Measurements from ENCODE around the gene GOLPH3. TPM values are rescaled to one million over a fixed set of nuclear protein-coding genes. Genes with fewer than 3 reads are reported as not detected.
"Not testable (repeated sequence)": the region's sequence is repeated elsewhere in the genome, so short reads cannot be mapped to it uniquely, and the experiment has no call there.

The GOLPH3 gene
- total RNA-seq, 4 donors from 2014 or later = 149 to 277 (median 187) TPM

- TF ChIP-seq CTCF (IDR thresholded peaks at IDR 0.05) (peak in 1 of 3 experiments; percentile 4), POLR2AphosphoS5 (IDR thresholded peaks at IDR 0.05) (peak; percentile 33 to 54), EP300 (IDR thresholded peaks at IDR 0.05) (no peak), POLR2A (IDR thresholded peaks at IDR 0.05; ENCODE audit: low read depth) (no peak)
- Histone ChIP-seq H3K27ac (replicated peaks in 1 of 4) (peak overlapping the region; percentile 96 to 100 (median 98)), H3K4me3 (peak overlapping the region; percentile 67 to 97 (median 82)), H3K9me3 (no peaks in the 10 kb centered on the region), H3K27me3 (no peaks in the 10 kb centered on the region), H3K36me3 (peaks cover 0 to 31% (median 13%) of the 10 kb centered on the region in 4 donors), H3K4me1 (peaks cover 28 to 55% (median 51%) of the 10 kb centered on the region in 4 donors)
- no peak for DNase-seq (ENCODE audit: extremely low spot score)
- WGBS = under 1% methylated on average over 36 of the region's 74 CpGs
- intact Hi-C loops (cut with DNase I) = loop anchor here (5.0 kb wide), 2 partner anchors 49 to 139 kb away; partner anchors contain the start of gene MTMR12
These were observed 680 bp downstream of the GOLPH3 start for GRCh38 chr5:32173267-32174010.

GRCh38 chr5:32172923-32173266, 1.2 kb downstream of the GOLPH3 start:
- intact Hi-C loops (cut with DNase I) = loop anchor here (5.0 kb wide), 2 partner anchors 49 to 139 kb away; partner anchors contain the start of gene MTMR12
- peak overlapping the region; percentile 96 to 100 (median 98) for H3K27ac ChIP-seq (replicated peaks in 1 of 4)
- WGBS = 0% methylated on average over 4 of the region's 4 CpGs
- H3K9me3 ChIP-seq = no peaks in the 10 kb centered on the region
- no peaks in the 10 kb centered on the region for H3K27me3 ChIP-seq
- H3K4me3 ChIP-seq = peak overlapping the region; percentile 67 to 97 (median 82)
- TF ChIP-seq POLR2AphosphoS5 (IDR thresholded peaks at IDR 0.05) (no peak), POLR2A (IDR thresholded peaks at IDR 0.05; ENCODE audit: low read depth) (no peak), CTCF (IDR thresholded peaks at IDR 0.05) (no peak), EP300 (IDR thresholded peaks at IDR 0.05) (no peak)
- H3K36me3 ChIP-seq = peaks cover 0 to 31% (median 13%) of the 10 kb centered on the region in 4 donors
- peaks cover 31 to 60% (median 56%) of the 10 kb centered on the region in 4 donors for H3K4me1 ChIP-seq
- DNase-seq (ENCODE audit: extremely low spot score) = no peak

- H3K27ac ChIP-seq (replicated peaks in 1 of 4) = peak overlapping the region; percentile 96 to 100 (median 98)
- not testable (repeated sequence) for H3K9me3 ChIP-seq; H3K27me3 ChIP-seq; DNase-seq (ENCODE audit: extremely low spot score)
- H3K4me1 ChIP-seq = peaks cover 35 to 65% (median 62%) of the 10 kb centered on the region in 4 donors
- H3K36me3 ChIP-seq = peaks cover 0 to 36% (median 15%) of the 10 kb centered on the region in 4 donors
- WGBS = 10% methylated on average over 34 of the region's 34 CpGs
- peak; percentile 17 to 21 for TF ChIP-seq POLR2AphosphoS5 (IDR thresholded peaks at IDR 0.05)
- peak overlapping the region; percentile 67 to 97 (median 82) for H3K4me3 ChIP-seq
- intact Hi-C loops (cut with DNase I) = loop anchor here (5.0 kb wide), 2 partner anchors 50 to 140 kb away; partner anchors contain the start of gene MTMR12
These were observed 1.8 kb downstream of the GOLPH3 start for GRCh38 chr5:32172186-32172911.

GRCh38 chr5:32170303-32171151, 3.6 kb downstream of the GOLPH3 start:
- intact Hi-C loops (cut with DNase I) = loop anchor here (5.0 kb wide), 2 partner anchors 52 to 142 kb away; partner anchors contain the start of gene MTMR12
- TF ChIP-seq POLR2AphosphoS5 (IDR thresholded peaks at IDR 0.05) = peak in 1 of 2 donors; percentile 8
- TF ChIP-seq EP300 (IDR thresholded peaks at IDR 0.05) = no peak
- H3K4me3 ChIP-seq = peak overlapping the region; percentile 22 to 33 (median 25)
- 62% methylated on average over 5 of the region's 5 CpGs for WGBS
- peak overlapping the region; percentile 96 to 100 (median 98) for H3K27ac ChIP-seq (replicated peaks in 1 of 4)
- H3K4me1 ChIP-seq = peaks cover 54 to 72% (median 69%) of the 10 kb centered on the region in 4 donors
- no peak for DNase-seq (ENCODE audit: extremely low spot score)
- no peaks in the 10 kb centered on the region for H3K27me3 ChIP-seq
- no peaks in the 10 kb centered on the region for H3K9me3 ChIP-seq
- H3K36me3 ChIP-seq = peaks cover 0 to 44% (median 19%) of the 10 kb centered on the region in 4 donors

GRCh38 chr5:32168460-32169033, 5.6 kb downstream of the GOLPH3 start:
- H3K4me1 ChIP-seq = peaks cover 71 to 85% (median 83%) of the 10 kb centered on the region in 4 donors
- no peak for DNase-seq (ENCODE audit: extremely low spot score)
- intact Hi-C loops (cut with DNase I) = no loop called here
- peaks cover 0 to 47% (median 19%) of the 10 kb centered on the region in 4 donors for H3K36me3 ChIP-seq
- H3K4me3 ChIP-seq = peak overlapping the region in 1 of 4 donors; percentile 27
- TF ChIP-seq POLR2AphosphoS5 (IDR thresholded peaks at IDR 0.05) (peak; percentile 71 to 78), POLR2A (IDR thresholded peaks at IDR 0.05; ENCODE audit: low read depth) (no peak), EP300 (IDR thresholded peaks at IDR 0.05) (peak; percentile 54), CTCF (IDR thresholded peaks at IDR 0.05) (no peak)
- WGBS = 60% methylated on average over 9 of the region's 9 CpGs
- peak overlapping the region; percentile 96 to 100 (median 98) for H3K27ac ChIP-seq (replicated peaks in 1 of 4)
- no peaks in the 10 kb centered on the region for H3K27me3 ChIP-seq
- no peaks in the 10 kb centered on the region for H3K9me3 ChIP-seq
